HG03045 (cell line): Measurements from ENCODE around the gene SYNDIG1.

Source experiments
- ATAC-seq: cut with Tn5 transposase; IDR thresholded peaks from one replicate; pipeline ENCODE4 v1.9.1; 2021; ENCODE audit warnings: mild to moderate bottlenecking, moderate library complexity; ENCODE audit not compliant: unreplicated experiment

The SYNDIG1 gene

DNA sequence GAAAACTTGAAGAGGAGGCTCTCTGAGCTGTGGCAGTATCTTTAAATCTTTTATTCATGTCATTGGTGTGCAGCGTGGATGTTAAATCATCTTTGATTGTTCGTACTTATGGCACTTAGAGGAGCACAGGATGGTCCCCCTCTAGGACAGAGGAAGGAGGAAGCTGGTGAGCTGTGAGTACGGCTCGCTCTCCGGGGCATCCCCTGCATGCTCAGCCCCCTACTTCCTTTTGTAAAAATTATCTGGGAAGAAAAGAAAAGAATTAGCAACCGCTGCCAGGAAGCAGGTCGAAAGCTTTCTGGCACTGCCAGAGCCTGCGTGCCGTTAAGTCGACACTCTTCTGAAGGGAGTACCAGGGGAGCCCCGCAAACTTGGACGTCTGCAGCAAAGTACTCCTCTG, 158.5 kb downstream of the SYNDIG1 start:
- no peak for ATAC-seq

DNA sequence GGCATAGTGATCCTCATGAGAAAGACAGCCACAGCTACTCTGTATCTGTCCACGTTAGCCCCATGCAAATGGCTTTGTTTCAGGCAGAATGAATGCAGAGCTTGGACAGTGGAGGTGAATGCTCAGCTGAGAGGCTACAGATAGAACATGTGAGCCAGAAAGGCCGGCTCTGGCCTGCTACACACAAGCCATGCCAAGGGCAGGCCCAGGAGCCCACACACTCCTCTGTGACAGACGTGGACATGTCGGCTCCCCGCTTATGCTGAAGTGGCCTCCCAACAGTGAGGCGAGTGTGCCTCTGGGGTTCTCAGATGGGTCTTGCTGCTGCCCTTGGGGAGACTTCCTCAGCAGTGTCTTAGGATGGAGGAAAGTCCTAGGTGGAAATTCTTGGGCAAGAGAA, 159.6 kb downstream of the SYNDIG1 start:
- ATAC-seq: no peak

DNA sequence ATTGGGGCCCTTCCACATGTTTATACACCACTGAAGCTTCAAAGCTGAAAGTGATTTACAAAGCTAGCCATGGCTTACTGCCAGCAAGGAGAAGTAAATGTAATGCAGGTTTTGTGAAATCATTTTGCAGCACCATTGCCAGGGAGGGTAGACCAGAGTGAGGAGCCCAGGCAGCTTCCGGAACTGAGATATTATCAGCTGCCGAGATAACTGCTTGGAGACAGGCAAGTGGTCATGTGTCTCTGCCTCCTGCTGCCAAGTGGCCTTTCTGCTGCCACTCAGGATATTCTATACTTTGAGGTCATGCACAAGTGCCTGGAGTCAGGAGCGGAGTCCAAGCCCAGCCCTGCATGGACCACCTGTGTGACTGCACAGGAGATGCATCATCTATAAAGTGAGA, 160.2 kb downstream of the SYNDIG1 start:
- ATAC-seq: no peak

DNA sequence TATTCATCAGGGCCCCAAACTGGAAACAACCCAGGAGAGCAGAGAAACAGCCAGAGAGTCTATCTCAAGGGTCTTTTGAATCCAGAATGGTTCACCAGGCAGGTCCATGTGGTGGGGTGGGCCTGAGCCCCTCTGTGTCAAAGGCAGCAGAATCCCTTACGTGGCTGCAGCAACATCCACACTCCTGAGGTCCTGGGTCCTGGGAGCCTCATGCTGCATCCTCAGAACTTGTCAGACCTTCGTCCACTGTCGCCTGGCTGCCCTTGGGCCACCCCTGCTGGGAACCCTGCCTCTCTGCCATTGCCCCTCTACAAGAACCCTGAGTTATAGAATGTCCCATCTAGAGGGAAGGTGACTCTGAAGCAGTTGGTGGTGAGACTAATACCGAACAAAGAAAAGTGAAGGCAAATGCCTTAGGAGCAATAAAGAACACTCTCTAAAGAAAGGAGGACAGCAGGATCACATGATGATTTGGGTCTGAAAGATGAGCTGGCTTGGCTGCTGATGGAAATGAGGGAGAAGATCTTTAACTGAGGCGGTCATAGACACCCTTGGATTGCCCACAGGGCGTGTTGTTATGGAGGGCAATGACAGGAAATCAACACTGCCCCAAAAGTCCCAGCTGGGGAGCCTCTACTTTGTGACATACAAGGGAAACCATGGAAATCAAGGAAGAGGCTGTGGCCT, 161.2 kb downstream of the SYNDIG1 start:
- ATAC-seq: no peak

DNA sequence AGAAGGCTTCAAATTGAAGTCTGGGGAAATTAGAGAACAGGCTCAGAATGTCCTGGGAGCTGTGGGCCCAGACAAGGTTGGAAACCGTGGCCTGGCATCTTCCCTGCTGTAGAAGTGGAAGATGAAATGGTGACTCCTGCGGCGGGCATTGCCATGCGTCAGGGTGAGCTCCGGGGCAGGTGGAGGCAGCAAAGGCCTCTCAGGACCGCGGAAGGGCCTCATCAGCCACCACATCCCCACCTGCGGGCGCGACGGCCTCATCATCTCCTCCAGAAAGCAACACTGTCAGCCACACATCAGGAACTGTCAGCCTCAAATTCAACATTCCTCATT, 161.7 kb downstream of the SYNDIG1 start:
- ATAC-seq: no peak

DNA sequence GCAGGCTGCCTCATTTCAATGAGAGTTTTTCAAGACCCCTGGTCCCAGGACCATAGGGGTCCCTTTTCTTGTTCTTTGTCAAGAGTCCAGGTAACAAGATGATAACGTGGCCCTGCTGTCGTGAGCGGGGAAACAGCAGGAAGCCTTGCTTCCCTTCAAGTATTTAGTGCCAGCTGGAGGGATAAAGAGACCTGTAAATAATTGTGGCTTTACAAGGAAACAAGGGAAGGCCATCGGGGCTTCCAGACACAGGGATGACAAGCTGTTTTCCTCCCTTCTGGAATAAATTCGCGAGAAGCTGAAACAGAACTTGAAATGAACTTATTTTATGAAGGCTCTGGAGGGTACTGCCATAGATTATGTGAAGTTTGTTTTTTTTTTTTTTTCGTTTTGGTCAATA, 163.2 kb downstream of the SYNDIG1 start:
- no peak for ATAC-seq

DNA sequence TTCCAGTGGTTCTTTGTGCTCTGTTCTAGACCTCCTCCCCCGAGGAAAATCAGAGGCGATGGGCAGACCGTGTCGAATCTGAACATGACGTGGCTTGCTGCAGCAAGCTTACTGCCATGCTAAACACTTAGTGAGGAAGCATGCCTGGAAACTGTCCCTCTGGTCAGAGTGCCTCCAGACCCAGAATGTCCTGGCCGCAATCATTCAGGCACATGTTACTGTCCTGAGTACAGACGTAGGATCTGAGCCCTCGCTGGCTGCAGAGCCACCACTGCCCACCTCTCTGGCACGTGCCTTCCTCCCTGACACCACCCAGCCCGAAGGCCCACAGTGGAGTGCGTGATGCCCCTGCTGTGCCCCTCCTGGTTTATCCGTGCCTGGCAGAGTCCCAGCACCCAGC, 163.6 kb downstream of the SYNDIG1 start:
- no peak for ATAC-seq

DNA sequence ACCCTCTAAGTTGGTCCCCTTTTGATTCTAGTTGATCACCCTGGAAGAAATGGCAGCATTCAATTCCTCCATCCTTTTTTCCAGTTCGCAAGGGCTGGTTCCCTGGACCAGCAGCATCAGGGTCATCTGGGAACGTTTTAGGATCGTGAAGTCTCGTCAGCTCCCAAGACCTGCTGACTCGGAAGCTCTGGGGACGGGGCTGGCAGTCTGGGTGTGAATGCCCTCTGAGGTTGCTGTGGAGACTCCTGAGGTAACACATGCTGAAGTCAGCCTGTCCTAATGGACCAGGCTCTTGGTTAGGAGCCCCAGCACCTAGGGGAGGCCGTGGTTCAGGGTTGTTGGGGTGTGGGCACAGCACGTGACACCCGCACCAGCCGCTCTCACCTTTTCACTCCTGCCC, 164.1 kb downstream of the SYNDIG1 start:
- ATAC-seq: no peak

DNA sequence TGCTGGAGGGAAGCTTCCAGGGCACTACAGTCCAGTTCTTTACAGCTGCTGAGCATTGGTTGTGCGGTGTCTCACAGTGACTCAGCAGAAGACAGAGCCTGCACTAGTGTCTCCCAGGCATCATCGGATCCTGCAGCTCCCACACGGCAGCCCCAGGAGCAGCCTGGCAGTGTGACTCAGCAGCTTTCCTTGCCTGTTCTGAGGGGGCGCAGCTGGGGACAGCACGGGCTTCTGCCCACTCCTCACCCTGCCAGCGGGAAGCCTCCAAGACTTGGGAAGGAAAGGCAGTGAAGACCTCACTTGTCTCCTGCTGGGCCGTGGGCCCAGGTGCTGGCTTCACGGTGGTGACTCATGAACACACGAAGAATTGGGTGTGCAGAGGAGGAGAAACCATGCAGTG, 165.4 kb downstream of the SYNDIG1 start:
- no peak for ATAC-seq

DNA sequence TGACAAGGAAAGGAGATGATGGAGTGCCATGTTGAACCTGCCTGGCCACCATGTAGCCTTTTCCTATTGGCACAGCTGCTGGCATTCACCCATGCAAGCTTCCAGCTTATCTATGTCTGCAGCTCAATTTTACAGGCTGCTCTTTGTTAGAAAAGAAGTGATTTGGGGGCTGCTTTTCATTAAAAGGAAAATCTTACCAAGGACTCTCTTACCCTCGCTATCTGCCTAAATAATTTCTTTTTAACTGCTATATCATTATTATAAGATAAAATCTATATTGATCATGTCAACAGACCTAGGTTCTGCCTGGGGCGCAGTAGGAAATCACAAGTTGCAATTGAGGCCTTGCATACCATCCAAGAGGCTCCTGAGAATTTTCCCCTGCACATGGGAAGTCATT, 167.2 kb downstream of the SYNDIG1 start:
- no peak for ATAC-seq

DNA sequence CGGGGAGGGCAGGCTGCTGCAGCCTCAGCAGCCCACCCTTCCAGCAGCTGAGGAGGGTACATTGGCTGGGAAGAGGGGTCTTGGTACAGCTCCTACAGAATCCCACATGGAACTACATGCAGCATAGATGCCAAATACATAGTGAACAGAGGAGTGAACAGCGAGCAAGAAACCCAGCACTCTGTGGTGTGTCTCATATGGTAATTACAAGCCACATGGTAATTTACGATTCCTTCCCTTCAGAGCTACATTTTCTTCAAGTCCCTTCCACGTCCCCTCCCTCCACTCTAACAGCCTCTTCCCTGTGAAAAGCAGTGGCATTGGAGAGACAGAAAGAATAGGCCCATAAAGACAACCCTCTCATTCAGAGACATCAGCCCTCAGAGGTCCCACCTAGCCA, 167.7 kb downstream of the SYNDIG1 start:
- ATAC-seq: no peak

DNA sequence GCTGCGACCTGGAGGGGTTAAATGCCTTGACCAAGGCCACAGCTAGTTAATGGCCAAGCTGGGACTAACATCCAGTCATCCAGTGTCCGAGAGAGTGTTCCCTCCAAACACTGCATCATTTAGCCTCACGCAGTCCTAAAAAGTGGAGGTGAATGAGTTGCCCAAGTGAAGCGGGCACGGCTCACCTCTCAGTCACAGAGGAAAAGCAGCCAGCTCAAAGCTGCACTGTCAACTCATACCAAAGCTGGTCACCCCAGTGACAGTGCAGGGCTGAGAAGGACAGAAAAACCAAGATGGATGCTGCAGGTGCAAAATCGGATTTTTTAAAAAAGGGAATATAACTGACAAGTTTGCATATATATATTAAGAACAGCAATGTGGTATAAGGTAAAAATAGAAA, 168.5 kb downstream of the SYNDIG1 start:
- no peak for ATAC-seq

DNA sequence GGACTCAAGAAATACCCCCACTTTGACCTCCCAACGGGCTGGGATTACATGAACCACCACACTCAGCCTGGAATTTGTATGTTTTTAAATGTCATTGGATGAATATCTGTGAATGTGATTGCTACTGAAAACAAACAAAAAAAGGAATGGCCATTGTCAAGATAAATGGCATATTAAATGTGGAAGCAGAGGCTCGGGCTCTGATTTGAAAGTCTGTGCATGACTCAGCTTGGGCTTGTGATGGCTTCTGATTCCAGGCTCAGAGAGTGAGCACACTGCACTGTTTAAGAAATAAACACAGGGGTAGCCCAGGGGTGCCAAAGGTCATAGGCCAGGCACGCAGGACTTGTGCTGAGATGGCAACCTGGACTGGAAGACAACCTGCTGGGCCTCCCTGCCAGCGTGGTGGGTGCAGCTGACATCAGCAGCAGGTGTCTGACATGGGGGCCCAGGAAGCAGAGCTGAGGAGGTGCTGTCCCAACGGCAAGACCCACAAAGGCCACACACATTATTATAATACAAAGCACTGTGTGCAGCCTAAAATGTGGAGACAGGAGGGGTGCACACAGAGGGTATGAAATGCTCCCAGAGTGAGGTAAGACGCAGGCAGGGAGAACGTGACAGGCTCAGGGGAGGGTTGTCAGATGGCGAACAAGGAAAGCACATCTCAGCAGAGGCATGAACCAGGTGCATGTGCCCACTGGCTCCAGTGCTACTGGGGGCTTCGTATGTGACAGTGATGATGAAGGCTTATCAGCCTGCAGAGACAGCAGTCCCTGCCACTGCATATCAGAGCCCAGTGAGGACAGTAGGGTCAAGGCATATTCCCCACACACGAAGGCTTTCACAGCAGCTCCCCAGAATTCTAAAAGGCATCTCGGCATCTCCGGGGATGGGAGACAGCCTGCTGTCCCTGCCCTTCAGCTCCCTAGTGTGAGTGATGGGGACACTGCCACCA, 169.4 kb downstream of the SYNDIG1 start:
- ATAC-seq: no peak

DNA sequence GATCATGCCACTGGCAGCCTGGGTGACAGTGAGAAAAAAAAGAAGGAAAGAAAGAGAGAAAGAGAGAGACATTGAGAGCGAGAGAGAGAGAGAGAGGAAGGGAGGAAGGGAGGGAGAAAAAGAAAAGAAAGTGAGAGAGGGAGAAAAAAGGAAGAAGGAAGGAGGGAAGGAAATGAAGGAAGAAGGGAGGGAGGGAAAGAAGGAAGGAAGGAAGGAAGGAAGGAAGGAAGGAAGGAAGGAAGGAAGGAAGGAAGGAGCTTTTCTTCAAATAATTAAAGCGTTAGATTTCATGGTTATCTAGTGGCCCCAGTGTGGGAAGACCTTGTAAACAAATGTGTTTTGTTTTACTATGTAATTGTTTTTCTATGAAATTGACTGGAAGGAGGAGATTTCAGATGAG, 170.8 kb downstream of the SYNDIG1 start:
- ATAC-seq: no peak

DNA sequence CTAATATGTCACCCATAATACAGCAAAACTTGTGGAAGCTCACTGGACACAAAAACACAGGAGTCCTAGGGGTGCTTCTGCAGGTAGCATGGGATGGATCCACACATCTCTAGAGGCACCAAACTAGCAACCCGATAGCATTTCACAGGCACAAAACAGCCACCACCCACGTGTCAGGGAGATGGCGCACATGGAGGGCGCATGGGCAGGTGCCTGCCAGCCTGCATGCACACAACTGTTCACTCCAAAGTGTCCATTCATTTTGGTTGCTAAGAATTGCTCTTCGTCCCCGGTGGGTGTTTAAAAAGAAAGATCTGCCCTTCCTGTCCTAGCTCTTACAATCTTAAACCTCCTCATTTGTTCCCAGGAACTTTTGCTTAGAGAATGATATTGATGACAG, 171.3 kb downstream of the SYNDIG1 start:
- ATAC-seq: no peak

DNA sequence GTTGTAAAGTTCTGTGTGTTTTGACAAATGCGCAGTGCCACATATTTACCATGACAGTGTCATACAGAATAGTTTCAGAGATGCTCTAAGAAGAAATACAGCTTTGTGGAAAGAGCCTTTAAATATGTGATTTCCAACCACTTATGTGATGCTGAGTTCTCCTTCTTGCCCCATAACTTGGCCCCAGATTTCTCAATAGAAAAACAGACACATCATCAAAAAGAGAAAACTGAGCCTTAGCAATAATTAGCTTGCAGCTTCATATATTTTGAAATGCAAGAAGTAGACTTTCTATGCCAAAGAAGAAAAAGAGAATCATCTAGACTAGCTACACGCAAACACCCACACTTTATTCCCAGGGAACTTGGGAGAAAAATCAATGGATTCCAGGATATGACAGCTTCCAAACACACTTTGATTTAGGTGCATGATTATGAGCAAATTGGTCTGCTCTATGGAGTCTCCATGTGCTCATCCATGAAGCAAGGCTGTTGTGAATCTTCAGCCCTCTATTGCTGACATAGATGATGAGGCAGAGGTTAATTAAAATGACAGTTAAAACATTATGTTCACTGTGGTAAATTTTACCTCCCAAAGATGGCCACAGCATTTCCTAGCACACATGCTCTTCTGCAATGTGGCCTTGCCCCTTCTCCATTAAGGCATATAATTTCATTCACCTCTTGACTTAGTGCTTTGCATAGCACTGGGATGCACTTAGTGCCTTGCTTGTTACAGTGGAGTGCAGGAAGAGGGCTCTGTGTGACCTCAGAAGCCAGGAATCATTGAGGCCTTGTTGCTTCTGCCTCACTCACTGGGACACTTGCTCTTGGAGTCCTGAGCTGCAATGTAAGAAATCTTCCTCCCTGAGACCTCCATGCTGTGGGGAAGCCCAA, 174.6 kb downstream of the SYNDIG1 start:
- no peak for ATAC-seq

DNA sequence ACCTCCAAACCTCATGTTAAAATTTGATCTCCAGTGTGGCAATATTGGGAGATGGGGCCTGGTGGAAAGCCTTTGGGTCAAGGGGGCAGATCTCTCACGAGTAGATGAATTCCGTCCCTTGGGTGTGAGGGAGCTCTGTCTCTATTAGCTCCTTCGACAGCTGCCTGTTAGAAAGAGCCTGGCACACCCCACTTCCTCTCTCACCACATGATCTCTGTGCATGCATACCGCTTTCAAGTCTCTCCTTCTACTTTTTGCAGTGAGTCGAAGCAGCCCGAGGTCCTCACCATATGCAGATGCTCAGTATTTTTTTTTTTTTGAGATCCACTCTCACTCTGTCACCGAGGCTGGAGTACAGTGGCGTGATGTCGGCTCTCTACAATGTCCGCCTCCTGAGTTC, 176.9 kb downstream of the SYNDIG1 start:
- ATAC-seq: no peak

DNA sequence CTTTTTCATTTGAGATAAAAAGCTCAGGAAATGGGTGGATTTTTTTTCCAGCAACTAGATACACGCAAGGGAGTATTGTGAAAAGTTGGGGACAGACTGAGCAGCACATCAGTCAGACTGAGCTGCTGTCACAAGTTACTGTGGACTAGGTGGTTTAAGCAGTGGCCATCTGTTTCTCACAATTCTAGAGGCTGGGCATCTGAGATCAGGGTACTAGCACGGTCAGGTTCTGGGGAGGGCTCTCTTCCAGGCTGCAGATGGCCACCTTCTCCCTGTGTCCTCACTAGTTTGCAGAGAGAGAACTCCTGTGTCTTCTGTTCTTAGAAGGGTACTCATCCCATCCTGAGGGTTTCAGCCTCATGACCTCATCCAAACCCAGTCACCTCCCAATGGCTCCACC, 178.3 kb downstream of the SYNDIG1 start:
- no peak for ATAC-seq

DNA sequence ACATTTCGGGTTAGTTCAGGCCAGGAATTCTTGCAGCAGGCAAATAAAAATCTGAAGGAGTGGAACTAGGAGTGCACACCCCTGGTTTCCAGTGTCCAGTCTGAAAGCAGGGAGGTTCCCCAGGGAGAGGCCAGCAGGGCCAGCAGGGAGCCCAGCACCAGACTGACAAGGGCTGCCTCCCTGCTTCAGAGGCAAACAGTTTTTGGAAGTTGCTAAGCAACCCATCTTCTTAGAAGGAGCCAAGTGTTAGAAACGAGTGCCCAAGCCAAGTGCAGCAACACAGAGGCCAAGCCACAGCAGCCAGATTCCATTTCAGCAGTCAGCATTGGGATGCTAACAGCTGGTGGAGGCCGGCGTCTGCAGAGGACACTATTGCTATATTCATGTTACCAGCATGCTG, 179.1 kb downstream of the SYNDIG1 start:
- no peak for ATAC-seq

DNA sequence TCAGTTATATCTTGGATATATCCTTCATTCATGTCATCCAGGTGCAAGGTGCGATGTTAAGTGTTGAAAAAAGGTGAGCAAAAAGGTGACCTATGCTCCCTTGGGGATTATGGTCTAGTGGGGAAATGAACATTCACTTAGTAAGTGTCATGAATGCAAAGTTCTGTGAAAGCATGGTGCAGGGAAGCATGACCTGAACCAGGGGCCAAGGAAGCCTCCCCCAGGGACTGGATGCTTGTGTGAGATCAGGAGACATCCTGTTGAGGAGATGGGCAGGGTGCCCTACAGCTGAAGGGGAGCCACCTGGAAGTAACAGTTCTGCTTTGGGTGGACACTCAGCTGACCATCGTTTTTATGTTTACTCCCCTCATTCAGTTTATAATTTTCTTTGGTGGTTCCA, 179.5 kb downstream of the SYNDIG1 start:
- no peak for ATAC-seq

DNA sequence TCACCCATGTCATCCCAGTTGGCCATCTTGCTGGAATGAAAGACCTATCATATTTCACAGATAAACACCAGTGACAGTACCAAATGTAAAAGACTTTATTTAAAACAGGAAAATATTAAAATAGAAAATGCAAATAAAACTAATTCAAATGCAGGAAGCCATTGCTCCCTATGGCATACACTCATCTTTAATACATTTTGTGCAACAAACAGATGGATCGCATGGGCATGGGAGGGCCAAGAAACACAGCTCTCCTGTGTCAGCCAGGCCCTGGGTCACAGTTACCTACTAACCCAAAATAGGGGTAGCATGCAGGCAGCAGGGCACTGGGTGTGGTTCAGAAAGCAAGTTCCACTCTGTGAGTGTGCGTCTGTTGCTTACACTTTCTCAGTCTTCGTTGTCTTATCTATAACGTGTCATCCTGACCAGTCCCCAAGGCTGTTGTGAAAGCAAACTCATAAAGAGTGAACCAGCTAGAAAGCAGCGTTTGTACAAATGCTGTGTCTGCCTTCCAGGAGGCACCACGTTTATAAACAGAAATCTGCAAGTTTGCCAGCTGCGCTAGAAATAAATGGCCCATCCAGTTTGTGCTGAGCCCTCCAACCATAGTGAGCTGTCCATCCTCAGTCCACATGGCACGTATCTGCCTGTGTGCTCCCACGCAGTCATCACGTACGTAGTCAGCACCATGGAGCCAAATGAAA, 180.5 kb downstream of the SYNDIG1 start:
- no peak for ATAC-seq
